GM20431 (cell line): ENCODE measurements around the gene DHCR7.

Experiments used
- in situ Hi-C: fragments of 300-500 bp; cut with MseI, MboI; formaldehyde crosslinking; loops from one replicate; pipeline ENCODE4 v1.15.0; 2020; ENCODE audit warnings: low sequenced_read_pairs; ENCODE audit not compliant: unreplicated experiment

DHCR7 gene

DNA sequence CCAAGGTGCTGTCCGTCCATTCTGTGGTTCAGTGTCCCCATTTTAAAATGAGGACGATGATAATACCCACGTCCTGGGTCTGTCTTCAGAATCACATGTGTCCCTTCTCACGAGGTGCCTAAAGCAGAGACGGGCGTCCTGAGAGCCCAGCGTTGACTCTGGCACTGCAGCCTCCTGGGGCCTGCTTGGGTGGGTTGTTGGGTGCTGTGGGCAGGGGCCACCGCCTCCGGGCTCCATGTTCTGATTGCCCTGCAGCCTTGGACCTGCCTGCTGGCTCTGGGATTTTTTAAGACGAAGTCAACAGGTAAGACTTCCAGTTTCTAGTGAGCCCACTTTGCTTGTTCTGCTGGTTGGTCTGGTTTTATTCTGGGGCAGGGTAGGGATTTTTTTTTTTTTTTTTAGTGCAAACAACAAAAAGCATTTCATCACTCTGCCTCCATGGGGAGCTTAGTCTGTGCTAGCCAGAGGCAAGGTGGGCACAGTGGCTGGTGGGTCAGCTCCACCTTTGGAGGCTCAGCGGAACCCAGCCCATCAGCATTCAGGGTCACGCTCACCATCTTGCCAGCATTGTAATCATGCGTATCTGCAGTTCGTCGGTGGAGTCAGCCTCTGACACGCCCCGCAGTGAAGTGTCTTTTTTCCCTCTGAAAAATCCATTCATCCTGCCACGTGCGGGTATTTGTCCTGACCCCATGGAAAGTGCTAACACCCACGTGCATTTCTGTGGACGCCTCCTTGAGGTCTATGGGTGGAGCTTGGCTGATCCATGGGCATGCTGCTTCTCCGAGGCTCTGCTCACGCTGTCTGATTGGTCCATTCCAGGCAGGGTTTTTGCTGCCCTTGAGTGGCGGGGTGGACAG lies 33.1 kb upstream of the DHCR7 start:
- in situ Hi-C loops: no loop called here

DNA sequence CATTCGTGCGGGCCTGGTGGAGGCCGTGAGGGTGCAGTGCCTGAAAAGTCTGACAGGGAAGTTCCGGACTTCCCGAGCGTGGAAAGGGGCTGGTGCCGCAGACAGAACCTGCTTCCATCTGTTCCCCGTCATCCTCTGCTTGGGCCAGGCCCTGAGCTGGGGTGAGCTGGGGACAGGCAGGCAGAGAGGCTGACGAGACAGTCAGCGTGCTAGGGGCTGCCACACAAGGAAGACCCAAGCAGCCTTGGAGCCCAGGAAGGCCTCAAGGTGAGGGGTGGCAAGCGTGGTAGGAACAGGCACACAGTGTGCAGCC lies 30.3 kb upstream of the DHCR7 start:
- in situ Hi-C loops: no loop called here

DNA sequence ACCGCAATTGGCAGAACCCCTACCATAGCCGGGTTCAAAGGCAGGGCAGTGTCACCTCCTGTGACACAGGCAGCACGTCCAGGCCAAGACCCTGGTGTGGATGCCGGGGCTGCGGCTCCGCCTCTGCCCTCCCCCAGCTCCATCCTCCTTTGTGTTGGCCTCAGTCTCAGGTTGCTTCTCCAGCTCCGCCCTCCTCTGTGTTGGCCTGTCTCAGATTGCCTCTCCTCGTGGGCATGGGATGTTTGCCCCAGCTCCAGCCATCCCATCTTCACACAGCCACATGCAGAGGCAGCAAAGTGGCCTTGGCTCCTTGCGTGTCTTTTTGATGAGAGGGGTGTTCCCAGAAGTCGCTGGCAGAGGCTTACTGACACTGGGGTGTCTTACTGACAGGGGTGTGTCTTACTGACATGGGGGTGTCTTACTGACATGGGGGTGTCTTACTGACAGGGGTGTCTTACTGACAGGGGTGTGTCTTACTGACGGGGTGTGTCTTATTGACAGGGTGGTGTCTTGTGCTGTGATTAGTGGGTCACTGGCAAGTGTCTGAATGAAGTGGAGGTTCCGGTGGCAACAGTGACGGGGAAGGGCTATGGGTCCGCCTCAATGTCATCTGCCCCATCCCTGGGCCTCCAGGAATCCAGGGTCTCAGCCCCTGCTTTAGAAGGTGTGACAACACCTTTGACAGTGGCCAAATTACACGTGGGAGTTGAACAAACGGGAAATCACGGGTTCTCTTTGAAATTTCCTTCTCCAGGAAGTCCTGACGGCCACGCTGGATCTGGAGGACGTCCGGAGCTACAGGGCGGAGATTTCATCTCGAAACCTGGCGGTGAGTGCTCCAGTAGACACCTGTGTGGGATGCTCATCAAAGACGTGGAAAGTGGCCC lies 29.7 kb upstream of the DHCR7 start:
- in situ Hi-C loops: no loop called here

DNA sequence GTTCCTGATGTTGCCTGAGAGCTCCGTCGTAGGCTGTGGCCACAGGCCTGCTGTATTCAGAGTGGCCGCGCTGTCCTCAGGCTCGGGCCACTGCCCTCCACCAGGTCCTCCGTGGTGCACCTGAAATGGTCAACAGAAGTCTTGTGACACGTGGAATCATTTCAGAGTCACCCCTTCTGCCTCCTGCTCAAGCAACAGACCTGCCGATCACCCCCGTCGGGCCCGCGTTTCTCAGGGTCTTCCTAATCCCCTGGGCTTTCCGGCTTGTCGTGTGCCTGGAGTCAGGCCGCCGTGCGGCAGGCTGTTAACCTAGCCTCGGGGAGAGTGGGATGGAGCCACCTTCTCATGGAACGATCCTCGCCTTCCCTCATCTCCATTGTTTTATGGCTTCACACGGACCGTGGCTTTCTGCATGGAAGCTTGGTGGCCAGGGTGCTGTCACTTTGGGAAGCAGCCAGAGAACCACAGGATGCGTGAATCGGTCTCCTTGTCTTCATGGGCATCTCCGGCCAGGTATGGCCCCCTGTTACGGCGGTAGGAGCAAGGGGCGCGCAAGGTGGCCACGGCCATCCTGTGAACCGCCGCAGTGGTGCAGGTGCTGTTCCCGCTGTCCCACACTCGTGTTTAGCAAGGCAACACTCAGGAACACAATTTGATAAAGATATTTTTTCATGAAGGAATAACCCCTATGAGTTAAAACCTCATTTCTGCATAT lies 28.9 kb upstream of the DHCR7 start:
- in situ Hi-C loops: no loop called here

DNA sequence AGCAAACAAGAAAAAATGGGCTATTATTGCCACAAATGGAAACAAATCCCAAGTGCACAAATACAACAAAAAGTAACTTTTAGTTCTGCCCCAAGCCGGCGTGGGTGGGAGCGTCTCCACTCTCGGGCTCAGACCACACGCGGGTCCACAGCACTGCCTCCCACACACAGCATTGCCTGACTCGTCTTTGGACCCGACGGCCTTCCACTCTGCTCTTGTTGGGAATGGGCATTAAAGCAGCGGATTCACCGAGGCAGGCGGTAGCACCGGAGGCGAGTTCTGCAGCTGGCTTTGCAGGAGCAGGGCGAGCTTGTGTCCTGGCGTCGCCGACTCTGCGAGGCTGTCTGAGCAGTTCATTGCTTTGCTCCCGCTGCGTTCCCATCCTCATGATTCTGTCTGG lies 27.8 kb upstream of the DHCR7 start:
- in situ Hi-C loops: no loop called here

DNA sequence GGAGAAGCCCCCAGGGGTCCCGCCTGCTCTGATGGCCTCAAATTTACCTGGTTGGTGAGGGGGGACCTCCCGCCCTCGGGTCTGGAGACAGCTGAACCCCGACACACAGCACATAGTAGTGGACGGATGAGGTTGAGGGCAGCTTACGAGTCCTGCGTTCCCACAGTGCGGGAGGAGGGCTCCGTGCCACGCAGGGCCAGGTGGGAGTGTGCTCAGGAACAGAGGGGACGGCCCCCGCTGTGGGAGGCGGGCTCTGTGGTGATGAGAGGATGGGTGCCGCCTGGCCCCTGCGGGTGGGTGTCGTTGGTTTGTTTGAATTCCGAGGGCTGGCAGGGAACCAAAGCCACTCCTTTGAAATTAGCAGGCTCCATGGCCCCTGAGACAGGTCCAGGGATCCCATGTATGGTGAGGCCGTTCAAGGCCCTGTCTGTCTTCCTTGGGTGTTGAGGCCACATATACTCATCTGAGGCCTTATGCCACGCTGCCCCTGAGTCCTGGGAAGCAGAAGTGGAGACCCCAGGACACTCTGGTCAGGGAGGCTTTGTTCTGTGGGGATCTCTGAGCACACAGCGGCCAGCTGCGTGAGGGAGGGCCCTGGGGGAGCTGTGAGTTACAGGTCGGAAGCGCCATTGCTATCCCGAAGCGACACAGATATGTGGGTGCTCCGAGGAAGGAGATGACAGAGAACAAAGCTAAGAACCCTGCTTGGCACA lies 26.7 kb upstream of the DHCR7 start:
- in situ Hi-C loops: no loop called here

DNA sequence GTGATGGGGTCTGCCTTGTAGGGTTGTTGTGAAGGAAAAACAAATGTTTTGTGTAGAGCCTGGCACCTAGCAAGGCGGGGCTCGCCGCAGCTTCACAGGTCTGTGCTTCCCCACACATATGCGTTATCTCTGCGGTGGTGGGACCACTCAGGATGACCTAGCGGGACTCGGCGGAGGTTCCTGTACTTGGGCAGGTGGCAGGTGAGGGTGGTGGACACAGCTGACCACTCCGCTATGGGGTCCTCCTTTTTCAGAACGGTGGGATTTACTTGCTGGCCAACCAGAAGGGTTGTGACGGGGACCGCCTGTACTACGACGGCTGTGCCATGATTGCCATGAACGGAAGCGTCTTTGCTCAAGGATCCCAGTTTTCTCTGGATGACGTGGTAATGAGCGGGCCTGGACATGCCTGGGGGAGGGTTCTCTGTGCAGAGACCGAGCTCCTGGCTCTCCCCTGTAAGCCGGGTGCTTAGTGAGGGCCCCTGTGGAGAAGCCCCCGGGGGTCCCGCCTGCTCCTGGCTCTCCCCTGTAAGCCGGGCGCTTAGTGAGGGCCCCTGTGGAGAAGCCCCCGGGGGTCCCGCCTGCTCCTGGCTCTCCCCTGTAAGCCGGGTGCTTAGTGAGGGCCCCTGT lies 26.1 kb upstream of the DHCR7 start:
- in situ Hi-C loops: no loop called here

DNA sequence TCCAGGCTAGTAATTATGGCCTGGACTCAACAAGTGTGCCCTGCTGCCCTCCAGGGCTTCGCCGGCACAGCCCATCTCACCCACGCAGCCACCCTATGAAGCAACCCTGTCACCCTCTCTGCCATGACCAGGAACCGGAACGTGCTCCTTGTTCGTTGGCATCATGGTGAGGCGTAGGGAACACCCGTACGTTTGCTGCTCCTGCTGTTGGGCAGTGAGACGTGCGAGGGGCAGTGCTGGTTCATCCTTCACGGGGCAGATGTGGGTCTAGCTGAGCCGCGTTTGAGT lies 25.5 kb upstream of the DHCR7 start:
- in situ Hi-C loops: no loop called here

DNA sequence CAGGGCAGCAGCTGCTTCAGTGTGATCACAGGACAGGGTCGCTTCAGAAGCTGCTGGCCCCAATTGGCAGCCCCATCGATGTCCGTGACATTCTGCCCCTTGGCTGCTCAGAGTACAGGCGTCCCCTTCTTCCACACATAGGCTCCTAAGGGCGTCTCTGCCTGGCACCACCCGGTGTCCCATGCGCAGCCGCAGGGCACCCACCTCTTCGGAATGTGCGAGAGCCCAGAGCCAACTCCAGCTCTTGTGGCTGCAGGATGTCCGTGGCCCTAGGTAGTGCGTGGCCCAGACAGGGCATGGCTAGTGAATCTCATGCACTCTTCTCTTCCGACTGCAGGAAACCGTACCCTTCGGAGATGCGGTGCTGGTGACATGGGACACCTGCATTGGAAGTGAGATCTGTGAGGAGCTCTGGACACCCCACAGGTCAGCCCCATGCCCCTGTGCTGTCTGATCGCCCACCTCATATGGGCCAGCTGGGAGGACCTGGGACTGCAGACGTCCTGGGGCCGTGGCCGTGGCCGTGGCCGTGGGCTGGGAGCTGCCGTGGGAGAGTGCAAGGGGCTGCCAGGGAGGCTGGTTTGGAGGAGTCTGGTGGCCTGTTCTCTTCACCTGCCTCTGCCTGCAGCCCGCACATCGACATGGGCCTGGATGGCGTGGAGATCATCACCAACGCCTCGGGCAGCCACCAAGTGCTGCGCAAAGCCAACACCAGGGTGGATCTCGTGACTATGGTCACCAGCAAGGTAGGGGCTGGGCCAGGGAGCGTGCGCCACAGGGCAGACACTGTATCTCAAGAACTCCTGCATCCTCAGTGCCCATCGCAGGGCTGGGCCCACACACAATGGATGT lies 25.0 kb upstream of the DHCR7 start:
- in situ Hi-C loops: no loop called here

DNA sequence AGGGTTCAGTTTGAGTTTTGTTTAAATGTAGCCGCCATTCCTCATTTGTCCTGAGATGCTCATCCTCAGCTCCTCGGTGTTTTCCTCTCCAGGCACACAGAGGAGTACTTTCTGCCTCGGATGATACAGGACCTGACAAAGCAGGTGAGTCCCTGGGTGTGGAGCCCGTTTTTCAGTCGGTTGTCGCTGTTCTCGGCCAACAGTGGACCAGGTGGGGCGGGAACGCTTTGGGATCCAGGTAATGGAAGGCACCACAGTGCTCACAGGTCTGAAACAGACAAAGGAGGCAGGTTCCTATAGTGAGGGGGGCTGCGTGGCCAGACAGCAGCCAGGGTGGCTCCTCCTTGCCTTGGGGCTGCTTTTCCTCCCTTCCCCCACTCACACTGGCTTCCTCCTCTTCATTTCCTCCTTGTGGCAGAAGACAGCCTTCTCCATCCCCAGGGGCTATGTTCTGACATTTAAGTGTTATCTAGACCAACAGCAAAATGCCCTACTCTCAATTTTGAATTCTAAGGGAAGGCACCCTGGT lies 24.2 kb upstream of the DHCR7 start:
- in situ Hi-C loops: no loop called here

DNA sequence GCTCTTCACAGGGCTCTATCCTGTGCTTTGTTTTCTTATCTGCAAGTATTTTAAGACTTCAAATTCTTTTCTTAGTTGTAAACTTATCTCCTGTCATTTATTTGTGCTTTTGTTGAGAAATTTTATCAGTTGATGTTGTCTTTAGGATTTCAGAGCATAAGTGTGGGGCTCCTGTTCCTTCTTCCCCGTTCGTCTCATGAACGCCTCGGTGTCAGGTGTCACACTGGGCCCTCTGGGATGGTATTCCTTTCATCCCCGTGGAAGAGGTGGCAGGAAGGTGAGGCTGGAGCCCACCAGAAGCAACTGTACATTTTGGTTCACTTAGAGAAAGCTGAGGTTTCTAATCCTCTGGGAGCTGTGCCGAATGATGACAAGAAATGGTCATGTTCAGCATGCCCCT lies 22.8 kb upstream of the DHCR7 start:
- in situ Hi-C loops: no loop called here

DNA sequence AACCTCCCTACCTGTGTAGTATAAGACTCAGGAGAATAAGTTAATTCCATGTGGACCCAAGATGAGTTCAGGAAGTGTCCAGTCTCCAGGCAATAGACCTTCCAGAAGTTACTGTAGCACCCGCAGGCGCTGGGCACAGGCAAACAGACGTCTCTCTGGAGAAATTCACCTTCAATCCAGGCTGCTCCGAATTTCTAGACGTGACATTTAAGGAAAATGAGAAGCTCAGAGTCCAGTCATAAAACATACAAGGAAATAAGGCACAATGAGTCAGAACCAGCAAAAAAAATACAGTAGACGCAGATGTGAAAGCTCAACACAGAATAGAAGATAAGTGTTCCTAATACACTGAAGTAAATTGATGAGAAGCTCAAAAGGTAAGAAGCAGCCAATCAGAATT lies 19.0 kb upstream of the DHCR7 start:
- in situ Hi-C loops: no loop called here

DNA sequence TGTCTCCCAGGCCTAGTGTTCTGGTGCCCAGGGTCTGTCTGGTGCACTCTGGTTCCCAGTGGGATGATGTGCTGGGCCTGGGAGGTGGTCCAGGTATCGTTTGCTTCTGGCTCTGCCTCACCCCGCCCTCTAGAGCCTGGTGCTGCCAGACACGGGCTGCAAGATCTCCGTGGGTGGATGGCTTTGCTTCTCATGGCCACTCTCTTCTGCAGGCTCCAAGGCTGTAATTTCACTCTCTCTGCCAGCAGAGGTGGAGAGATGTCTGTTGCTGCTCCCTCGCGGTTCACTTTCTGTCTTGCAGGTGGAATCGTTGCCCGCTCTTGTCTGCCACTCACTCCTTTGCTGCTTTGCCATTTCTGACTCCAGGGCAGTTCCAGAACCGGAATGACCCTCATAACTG lies 18.2 kb upstream of the DHCR7 start:
- in situ Hi-C loops: no loop called here

DNA sequence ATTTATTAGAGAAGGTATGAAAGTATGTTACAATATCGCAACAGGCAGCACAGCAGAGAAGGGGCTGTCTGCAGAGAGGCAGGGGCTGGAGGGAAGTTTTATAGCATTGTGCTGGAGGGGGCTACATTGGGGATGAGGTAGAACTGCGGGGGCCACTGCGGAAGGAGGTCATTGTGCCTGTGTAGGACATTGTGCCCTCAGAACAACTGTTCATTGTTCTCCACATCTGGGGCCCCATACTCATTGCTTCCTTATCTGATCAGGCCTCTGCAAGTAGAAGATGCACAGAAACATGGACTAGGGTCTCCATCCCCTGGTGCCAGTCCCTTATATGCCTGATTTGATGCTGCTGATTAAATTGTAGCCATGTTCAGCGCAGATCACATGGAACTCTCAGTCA lies 16.9 kb upstream of the DHCR7 start:
- in situ Hi-C loops: no loop called here

DNA sequence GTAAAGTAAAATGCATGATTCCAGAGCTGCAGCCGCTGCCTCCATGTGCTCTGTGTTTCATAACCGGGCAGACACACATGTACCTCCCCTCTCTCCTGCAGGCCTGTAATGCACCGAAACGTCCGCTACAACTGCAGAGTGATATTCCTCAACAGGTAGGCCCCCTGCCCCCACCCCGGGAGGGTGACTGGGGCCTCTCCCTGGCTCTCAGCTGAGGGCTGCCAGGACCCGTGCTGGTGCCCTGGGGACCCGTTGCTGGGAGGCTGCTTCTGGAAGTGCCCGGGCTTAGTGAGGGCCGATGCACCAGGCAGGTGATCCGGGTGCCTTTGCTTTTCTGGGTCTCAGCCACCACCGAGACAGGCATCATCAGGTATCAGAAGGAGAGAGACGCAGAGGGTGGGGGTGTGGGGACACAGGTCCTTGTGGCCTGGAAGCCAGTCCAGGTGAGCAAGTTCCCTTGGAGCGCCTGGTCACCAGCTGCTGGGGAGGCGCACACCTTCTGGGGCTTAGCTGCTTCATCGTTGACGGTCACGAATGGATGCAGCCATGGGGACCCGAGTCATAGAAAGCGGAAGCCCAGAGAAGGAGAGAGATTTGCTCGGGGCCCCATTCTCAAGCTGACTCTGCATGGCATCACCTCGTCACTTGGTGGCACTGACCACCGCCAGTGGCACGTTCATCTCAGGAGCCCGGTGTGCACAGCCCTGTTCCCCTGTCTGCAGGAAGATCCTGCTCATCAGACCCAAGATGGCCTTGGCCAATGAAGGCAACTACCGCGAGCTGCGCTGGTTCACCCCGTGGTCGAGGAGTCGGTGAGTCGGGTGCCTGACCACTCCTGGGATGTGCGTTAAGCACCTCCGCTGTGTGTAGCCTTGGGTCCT lies 15.4 kb upstream of the DHCR7 start:
- in situ Hi-C loops: no loop called here

DNA sequence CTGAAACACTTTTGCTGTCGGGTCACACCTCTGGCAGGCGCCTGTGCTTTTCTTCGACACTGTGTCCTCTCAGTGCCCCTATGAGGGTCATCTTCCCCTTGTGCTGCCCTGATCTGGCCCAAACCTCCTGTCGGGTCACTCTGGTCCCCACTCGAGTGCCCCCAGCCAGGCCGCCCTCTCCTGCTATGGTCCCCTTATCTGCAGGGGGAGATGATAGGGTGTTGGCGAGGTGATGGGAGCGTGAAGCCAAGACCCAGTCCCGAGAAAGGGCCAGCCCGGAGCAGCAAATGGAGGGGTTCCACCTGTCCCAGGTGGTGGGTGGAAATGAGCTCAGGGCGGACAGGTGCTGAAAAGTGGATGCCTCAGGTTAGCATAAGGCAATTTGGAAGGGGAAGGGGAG lies 14.5 kb upstream of the DHCR7 start:
- in situ Hi-C loops: no loop called here

DNA sequence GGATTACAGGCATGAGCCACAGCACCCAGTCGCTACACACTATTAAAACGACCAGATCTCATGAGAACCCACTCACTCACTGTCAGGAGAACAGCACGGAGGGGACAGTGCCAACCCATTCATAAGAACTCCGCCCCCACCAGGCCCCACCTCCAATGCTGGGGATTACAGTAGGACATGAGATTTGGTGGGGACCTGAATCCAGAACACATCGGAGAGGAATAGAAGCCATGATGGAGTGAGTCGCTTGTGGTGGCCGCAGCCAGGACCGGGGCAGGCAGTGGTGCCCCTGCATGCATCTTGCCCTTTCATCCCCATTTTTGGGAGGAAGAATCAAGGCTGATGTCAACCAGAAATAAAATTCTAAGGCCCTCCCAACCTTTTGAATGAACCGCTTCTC lies 13.5 kb upstream of the DHCR7 start:
- in situ Hi-C loops: no loop called here

DNA sequence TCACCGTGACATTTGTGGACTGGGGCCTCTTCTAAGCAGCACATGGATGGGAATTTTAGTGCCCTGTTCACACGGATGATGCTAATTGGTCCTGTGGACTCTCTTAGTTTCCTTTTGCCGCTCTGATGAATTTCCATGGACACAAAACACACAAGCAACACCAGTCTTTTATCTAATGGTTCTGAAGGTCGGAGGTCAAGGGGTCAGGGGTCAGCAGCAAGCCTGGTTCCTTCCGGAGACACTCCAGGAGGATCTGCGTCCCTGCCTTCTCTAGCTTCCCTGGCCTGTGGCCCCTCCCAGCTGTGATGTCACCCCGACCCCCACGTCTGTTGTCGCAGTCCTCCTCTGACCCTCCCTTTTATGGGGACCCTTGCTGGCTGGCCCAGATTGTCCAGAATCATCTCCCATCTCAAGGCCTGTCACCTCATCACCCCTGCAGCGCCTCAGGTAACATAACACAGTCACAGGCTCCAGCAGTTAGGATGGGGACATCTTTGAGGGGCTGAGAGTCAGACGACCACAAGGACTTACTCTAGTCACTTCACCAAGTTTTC lies 11.7 kb upstream of the DHCR7 start:
- in situ Hi-C loops: no loop called here
